Esophagus squamous epithelium (tissue), 4 donors: ENCODE data around the gene MICAL2.

Experiments
- POLR2A ChIP-seq, 4 donors: fragments of 450-650 bp; IDR thresholded peaks; one replicate each; pipeline ENCODE4 v1.6.1; 2017; ENCODE audit warnings: antibody characterized with exemption in 4 of 4, mild to moderate bottlenecking in 4 of 4, moderate library complexity in 3 of 4
- TF ChIP-seq, protein P1 (sequence below), 6 experiments: fragments of 450-650 bp in 4 of 6; fragments of 200-600 bp in 2 of 6; sonication (generic) in 2 of 6; IDR thresholded peaks; one replicate each; pipeline ENCODE4 v1.5.1; 2016 to 2019; ENCODE audit warnings: antibody characterized with exemption in 6 of 6, mild to moderate bottlenecking in 4 of 6, moderate library complexity in 4 of 6

DNA sequence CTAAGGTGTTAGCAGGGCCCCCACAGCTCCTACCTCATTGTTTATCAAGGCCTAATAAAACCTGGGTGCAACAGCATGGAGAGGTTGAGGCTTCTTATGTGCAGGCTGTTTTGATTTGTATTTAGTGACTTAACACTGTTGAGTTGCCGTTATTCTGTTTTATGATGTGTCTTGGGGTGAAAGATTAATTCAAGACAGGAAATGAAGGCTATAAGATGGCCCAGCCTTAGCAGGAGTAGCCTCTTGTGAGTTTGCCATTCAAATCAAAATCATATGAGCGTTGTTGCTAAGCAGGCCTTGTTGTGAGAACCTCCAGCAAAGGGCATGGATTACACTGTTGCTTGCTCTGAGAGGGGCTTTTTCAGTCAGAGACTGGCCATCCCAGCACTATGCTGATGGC lies 31.8 kb downstream of the MICAL2 start:
- TF ChIP-seq, protein P1, sequence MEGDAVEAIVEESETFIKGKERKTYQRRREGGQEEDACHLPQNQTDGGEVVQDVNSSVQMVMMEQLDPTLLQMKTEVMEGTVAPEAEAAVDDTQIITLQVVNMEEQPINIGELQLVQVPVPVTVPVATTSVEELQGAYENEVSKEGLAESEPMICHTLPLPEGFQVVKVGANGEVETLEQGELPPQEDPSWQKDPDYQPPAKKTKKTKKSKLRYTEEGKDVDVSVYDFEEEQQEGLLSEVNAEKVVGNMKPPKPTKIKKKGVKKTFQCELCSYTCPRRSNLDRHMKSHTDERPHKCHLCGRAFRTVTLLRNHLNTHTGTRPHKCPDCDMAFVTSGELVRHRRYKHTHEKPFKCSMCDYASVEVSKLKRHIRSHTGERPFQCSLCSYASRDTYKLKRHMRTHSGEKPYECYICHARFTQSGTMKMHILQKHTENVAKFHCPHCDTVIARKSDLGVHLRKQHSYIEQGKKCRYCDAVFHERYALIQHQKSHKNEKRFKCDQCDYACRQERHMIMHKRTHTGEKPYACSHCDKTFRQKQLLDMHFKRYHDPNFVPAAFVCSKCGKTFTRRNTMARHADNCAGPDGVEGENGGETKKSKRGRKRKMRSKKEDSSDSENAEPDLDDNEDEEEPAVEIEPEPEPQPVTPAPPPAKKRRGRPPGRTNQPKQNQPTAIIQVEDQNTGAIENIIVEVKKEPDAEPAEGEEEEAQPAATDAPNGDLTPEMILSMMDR (IDR thresholded peaks at IDR 0.05), result no peak
- no peak for TF ChIP-seq POLR2A (IDR thresholded peaks at IDR 0.05)
